OCI-LY3 (cell line): ENCODE data around the gene SCRN1.

Source experiments
- H2AFZ ChIP-seq: fragments of 200-600, 300-600 bp; shearing (Covaris generic); 2 replicates; pipeline ENCODE4 v1.6.0; 2014; ENCODE audit warnings: antibody characterized with exemption, low read depth, low read length
- H3K27ac ChIP-seq: fragments of 200-600, 300-600 bp; sonication (generic); 2 replicates; pipeline ENCODE4 v1.5.1; 2014; ENCODE audit warnings: mild to moderate bottlenecking, low read length, moderate library complexity, mixed read lengths
- H3K27me3 ChIP-seq: fragments of 200-600, 300-600 bp; sonication (generic); 2 replicates; pipeline ENCODE4 v1.6.1; 2014; ENCODE audit warnings: low read depth, low read length, mixed read lengths
- H3K36me3 ChIP-seq: fragments of 200-600, 300-600 bp; sonication (generic); replicated peaks from 2 replicates; pipeline ENCODE3; 2014; ENCODE audit warnings: low read depth, low read length, mixed read lengths
- H3K4me1 ChIP-seq: fragments of 300-600, 200-600 bp; sonication (generic); 2 replicates; pipeline ENCODE4 v1.6.1; 2014; ENCODE audit warnings: low read length, mixed read lengths
- H3K4me2 ChIP-seq: fragments of 200-600, 300-600 bp; sonication (generic); 2 replicates; pipeline ENCODE4 v1.6.1; 2014; ENCODE audit warnings: low read length, mixed read lengths
- H3K4me3 ChIP-seq: fragments of 300-600, 200-600 bp; sonication (generic); 2 replicates; pipeline ENCODE4 v1.5.1; 2014; ENCODE audit warnings: antibody characterized with exemption, mild to moderate bottlenecking, low read length, moderate library complexity
- H3K79me2 ChIP-seq: fragments of 300-600, 200-600 bp; shearing (Covaris generic); 2 replicates; pipeline ENCODE4 v1.6.1; 2014; ENCODE audit warnings: mild to moderate bottlenecking, low read length, mixed read lengths
- H3K9ac ChIP-seq: fragments of 300-600, 200-600 bp; shearing (Covaris generic); 2 replicates; pipeline ENCODE4 v1.6.0; 2014; ENCODE audit warnings: mild to moderate bottlenecking, low read length, moderate library complexity
- H3K9me3 ChIP-seq: fragments of 200-600, 300-600 bp; shearing (Covaris generic); 2 replicates; pipeline ENCODE4 v1.6.1; 2014; ENCODE audit warnings: low read length, mixed read lengths; ENCODE audit not compliant: insufficient read depth
- H4K20me1 ChIP-seq: fragments of 200-600, 300-600 bp; sonication (generic); 2 replicates; pipeline ENCODE4 v1.6.1; 2016; ENCODE audit warnings: low read length, mixed read lengths; ENCODE audit not compliant: insufficient read depth
- EZH2phosphoT487 ChIP-seq: fragments of 200-600 bp; shearing (Covaris generic); IDR thresholded peaks from 2 replicates; pipeline ENCODE4 v1.6.1; 2018; ENCODE audit warnings: antibody characterized with exemption, mixed run types, low read depth
- TF ChIP-seq, protein P1 (sequence below): fragments of 200-600, 300-600 bp; sonication (generic); IDR thresholded peaks from 2 replicates; pipeline ENCODE4 v1.5.1; 2014; ENCODE audit warnings: antibody characterized with exemption, low read length, low read depth

Gene SCRN1

DNA sequence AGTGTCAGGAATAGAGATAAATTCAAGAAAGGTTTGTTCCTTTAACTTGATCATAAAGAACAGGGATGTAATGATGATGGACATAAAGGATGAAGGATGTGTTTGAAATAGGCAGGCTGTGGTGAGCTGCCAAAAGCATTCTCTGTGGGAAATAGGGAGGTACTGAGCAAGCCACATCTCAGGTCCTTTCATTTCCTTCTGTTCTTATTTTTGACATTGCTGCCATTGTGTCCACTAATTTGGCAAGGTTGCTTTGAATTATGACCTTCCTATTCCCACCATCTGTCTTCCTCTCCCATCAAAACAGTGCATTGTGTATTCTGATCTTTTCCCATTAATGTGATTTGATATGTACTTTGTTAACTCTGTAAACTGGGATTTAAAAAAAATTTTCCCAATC lies 9.4 kb downstream of the SCRN1 start:
- Histone ChIP-seq H2AFZ (no peak overlapping the region), H3K9me3 (no peaks in the 10 kb centered on the region), H3K27ac (no peak overlapping the region), H3K27me3 (no peaks in the 10 kb centered on the region), H3K79me2 (no peaks in the 10 kb centered on the region), H3K4me1 (no peaks in the 10 kb centered on the region), H3K4me2 (no peak overlapping the region), H3K4me3 (no peak overlapping the region), H3K9ac (no peak overlapping the region), H4K20me1 (no peaks in the 10 kb centered on the region), H3K36me3 (no peaks in the 10 kb centered on the region)
- TF ChIP-seq EZH2phosphoT487: no peak
- TF ChIP-seq, protein P1, sequence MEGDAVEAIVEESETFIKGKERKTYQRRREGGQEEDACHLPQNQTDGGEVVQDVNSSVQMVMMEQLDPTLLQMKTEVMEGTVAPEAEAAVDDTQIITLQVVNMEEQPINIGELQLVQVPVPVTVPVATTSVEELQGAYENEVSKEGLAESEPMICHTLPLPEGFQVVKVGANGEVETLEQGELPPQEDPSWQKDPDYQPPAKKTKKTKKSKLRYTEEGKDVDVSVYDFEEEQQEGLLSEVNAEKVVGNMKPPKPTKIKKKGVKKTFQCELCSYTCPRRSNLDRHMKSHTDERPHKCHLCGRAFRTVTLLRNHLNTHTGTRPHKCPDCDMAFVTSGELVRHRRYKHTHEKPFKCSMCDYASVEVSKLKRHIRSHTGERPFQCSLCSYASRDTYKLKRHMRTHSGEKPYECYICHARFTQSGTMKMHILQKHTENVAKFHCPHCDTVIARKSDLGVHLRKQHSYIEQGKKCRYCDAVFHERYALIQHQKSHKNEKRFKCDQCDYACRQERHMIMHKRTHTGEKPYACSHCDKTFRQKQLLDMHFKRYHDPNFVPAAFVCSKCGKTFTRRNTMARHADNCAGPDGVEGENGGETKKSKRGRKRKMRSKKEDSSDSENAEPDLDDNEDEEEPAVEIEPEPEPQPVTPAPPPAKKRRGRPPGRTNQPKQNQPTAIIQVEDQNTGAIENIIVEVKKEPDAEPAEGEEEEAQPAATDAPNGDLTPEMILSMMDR: no peak

DNA sequence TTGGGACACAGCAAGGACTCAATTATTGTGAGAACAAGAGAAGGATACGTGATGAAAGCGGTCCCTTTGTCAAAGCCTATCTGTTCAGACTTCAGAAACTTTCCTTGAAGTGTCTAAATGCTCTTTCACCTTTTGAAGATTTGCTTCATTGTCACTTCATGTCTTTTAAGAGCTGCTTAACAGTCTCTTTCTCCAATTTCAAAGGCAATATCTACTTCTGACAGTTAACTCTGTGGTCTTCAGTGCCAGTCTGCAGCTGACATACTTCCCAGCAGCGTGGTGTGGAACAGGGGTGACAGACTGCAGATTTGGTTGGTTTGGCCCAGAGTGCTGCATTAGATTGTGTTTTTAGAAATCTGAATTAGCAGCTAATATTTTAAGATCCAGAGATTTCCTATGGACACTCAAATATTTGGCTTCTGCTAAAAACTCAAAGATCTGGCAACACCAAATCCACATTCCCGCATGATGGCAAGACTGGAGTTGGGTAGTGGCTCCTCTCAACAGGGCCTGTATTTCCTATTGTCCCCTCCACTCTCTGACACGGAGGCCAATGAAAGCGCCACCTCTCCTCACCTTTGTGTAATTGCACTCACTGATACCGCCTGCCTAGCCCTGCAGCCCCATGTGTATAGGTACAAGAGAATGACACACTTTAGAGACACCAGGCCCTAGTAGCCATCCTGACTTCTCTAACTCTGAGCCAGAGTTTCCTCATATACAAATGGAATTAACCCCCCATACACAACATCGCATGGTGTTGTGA lies 11.5 kb downstream of the SCRN1 start:
- H3K36me3 ChIP-seq: no peaks in the 10 kb centered on the region
- no peaks in the 10 kb centered on the region for H3K27me3 ChIP-seq
- H3K4me1 ChIP-seq: no peaks in the 10 kb centered on the region
- no peaks in the 10 kb centered on the region for H3K9me3 ChIP-seq
- no peaks in the 10 kb centered on the region for H3K79me2 ChIP-seq
- H3K4me3 ChIP-seq: no peak overlapping the region
- H3K9ac ChIP-seq: no peak overlapping the region
- H4K20me1 ChIP-seq: no peaks in the 10 kb centered on the region
- no peak overlapping the region for H3K4me2 ChIP-seq
- no peak overlapping the region for H2AFZ ChIP-seq
- no peak overlapping the region for H3K27ac ChIP-seq
- TF ChIP-seq EZH2phosphoT487: no peak

DNA sequence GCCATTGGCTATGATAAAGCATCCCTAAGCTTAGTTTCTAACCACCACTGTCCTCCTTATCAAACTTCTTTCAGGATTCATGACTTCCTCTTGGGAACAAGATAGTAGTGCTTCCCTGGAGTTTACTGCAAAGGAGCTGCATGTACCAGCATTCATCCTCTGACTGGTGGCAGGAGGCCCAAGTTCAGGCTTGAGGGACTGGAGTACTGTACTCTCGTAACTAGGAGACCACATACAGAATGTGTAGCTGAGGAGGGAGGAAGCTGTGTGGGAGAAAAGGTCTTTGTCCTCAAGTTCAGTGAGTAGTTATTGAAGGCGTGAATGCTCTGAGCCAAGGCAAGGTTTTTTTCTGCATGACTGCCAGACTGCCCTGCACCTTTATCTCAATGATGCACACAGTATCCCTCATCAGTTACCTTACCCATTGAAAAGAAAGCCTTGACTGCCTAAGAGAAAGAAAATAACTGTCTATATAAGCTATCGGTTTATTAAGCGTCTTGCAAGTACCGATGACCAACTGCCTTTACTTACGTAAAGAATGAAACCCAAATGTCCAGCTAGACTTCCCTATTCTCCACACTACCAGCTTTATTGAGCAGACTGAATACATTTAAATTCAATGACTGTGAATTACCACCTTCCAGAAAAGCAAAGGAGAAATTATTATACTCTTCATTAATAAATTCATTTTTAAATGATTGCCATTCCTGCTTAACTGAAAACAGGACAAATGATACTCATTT lies 12.8 kb downstream of the SCRN1 start:
- no peaks in the 10 kb centered on the region for H3K27me3 ChIP-seq
- H3K79me2 ChIP-seq: no peaks in the 10 kb centered on the region
- H3K9ac ChIP-seq: no peak overlapping the region
- no peaks in the 10 kb centered on the region for H3K9me3 ChIP-seq
- no peaks in the 10 kb centered on the region for H3K36me3 ChIP-seq
- no peak overlapping the region for H3K4me2 ChIP-seq
- H4K20me1 ChIP-seq: no peaks in the 10 kb centered on the region
- H2AFZ ChIP-seq: no peak overlapping the region
- TF ChIP-seq, protein P1: no peak
- TF ChIP-seq EZH2phosphoT487: no peak
- H3K4me1 ChIP-seq: no peaks in the 10 kb centered on the region
- no peak overlapping the region for H3K27ac ChIP-seq
- no peak overlapping the region for H3K4me3 ChIP-seq

DNA sequence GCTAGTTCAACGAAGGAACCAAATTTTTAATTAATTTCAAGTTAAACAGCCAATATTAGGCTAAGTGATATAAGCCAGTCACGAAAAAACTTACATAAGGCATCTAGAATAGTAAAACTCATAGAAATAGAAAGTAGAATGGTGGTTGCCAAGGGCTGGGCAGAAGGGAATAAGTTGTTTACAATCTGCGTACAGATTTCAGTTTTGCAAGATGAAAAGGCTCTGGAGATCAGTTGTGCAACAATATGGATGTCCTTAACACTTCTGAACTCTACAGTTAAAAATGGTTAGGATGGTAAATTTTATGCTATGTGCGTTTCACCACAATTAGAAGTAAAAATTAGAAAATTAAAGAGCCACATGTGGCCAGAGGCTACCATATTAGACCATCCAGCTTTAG lies 13.3 kb downstream of the SCRN1 start:
- Histone ChIP-seq H3K4me2 (no peak overlapping the region), H3K4me1 (no peaks in the 10 kb centered on the region), H2AFZ (no peak overlapping the region), H3K27me3 (no peaks in the 10 kb centered on the region), H3K27ac (no peak overlapping the region), H4K20me1 (no peaks in the 10 kb centered on the region), H3K9ac (no peak overlapping the region), H3K79me2 (no peaks in the 10 kb centered on the region), H3K4me3 (no peak overlapping the region), H3K9me3 (no peaks in the 10 kb centered on the region), H3K36me3 (no peaks in the 10 kb centered on the region)
- TF ChIP-seq EZH2phosphoT487: no peak
- TF ChIP-seq, protein P1: no peak
